Ramos (cell line): ENCODE data around the gene GPR158.

Experiments used
- in situ Hi-C: fragments of 300-500 bp; cut with MboI; formaldehyde crosslinking; loops from one replicate; pipeline ENCODE4 v1.14.3; 2022; ENCODE audit warnings: low sequenced_read_pairs; ENCODE audit not compliant: unreplicated experiment

Gene GPR158

GRCh38 chr10:25552283-25552919 lies 377.6 kb downstream of the GPR158 start:
- in situ Hi-C loops, result no loop called here

- in situ Hi-C loops, result no loop called here
Observed at GRCh38 chr10:25555865-25556264, 381.1 kb downstream of the GPR158 start.

- in situ Hi-C loops, result no loop called here
Observed at GRCh38 chr10:25556457-25556856, 381.7 kb downstream of the GPR158 start.

GRCh38 chr10:25557136-25557535 lies 382.3 kb downstream of the GPR158 start:
- in situ Hi-C loops, result no loop called here

GRCh38 chr10:25561758-25562157 lies 387.0 kb downstream of the GPR158 start:
- in situ Hi-C loops, result no loop called here

GRCh38 chr10:25562547-25562946 lies 387.7 kb downstream of the GPR158 start:
- in situ Hi-C loops, result no loop called here

- in situ Hi-C loops, result no loop called here
Observed at GRCh38 chr10:25564351-25564750, 389.6 kb downstream of the GPR158 start.

- in situ Hi-C loops, result no loop called here
Observed at GRCh38 chr10:25565570-25565969, 390.8 kb downstream of the GPR158 start.

GRCh38 chr10:25573316-25573715 lies 398.5 kb downstream of the GPR158 start:
- in situ Hi-C loops, result no loop called here

GRCh38 chr10:25575343-25575742 lies 400.5 kb downstream of the GPR158 start:
- in situ Hi-C loops, result no loop called here

GRCh38 chr10:25578061-25578460 lies 403.3 kb downstream of the GPR158 start:
- in situ Hi-C loops, result no loop called here

GRCh38 chr10:25582961-25583360 lies 408.2 kb downstream of the GPR158 start:
- in situ Hi-C loops, result no loop called here

- in situ Hi-C loops, result no loop called here
Observed at GRCh38 chr10:25600651-25601050, 425.9 kb downstream of the GPR158 start.

GRCh38 chr10:25604591-25604990 lies 429.8 kb downstream of the GPR158 start:
- in situ Hi-C loops, result no loop called here

- in situ Hi-C loops, result no loop called here
Observed at GRCh38 chr10:25614652-25615051, 439.9 kb downstream of the GPR158 start.

GRCh38 chr10:25615926-25616325 lies 441.1 kb downstream of the GPR158 start:
- in situ Hi-C loops, result no loop called here

GRCh38 chr10:25616903-25617592 lies 442.2 kb downstream of the GPR158 start:
- in situ Hi-C loops, result no loop called here

- in situ Hi-C loops, result no loop called here
Observed at GRCh38 chr10:25627606-25628005, 452.8 kb downstream of the GPR158 start.

- in situ Hi-C loops, result no loop called here
Observed at GRCh38 chr10:25629333-25629732, 454.5 kb downstream of the GPR158 start.

GRCh38 chr10:25631471-25631870 lies 456.7 kb downstream of the GPR158 start:
- in situ Hi-C loops, result no loop called here

- in situ Hi-C loops, result no loop called here
Observed at GRCh38 chr10:25632802-25633201, 458.0 kb downstream of the GPR158 start.

- in situ Hi-C loops, result no loop called here
Observed at GRCh38 chr10:25633542-25633941, 458.7 kb downstream of the GPR158 start.
